HepG2 (cell line): Measurements from ENCODE around the gene CADM2. TPM values are rescaled to one million over a fixed set of nuclear protein-coding genes. Genes with fewer than 3 reads are reported as not detected.

Experiments
- ESRRA ChIP-seq: sonication (generic); formaldehyde crosslinking; IDR thresholded peaks from 2 replicates; pipeline ENCODE4 v1.5.1; 2020; ENCODE audit warnings: mild to moderate bottlenecking, low read depth, missing genetic modification reagents
- HIC2 ChIP-seq: sonication (generic); formaldehyde crosslinking; IDR thresholded peaks from 2 replicates; pipeline ENCODE4 v1.9.0; 2022; ENCODE audit warnings: low read depth, missing genetic modification reagents
- HINFP ChIP-seq: sonication (generic); formaldehyde crosslinking; IDR thresholded peaks from 2 replicates; pipeline ENCODE4 v1.4.0; 2020; ENCODE audit warnings: low read depth, mild to moderate bottlenecking, missing genetic modification reagents
- ISL2 ChIP-seq: sonication (generic); formaldehyde crosslinking; IDR thresholded peaks from 2 replicates; pipeline ENCODE4 v1.5.0; 2020; ENCODE audit warnings: missing genetic modification reagents
- KLF6 ChIP-seq: IDR thresholded peaks from 2 replicates; pipeline ENCODE4 v1.8.0; 2016; ENCODE audit warnings: missing biosample characterization, missing genetic modification reagents
- MIER3 ChIP-seq: IDR thresholded peaks from 2 replicates; pipeline ENCODE4 v1.6.1; 2016; ENCODE audit warnings: missing compliant biosample characterization, borderline replicate concordance
- NKX3-1 ChIP-seq: sonication (generic); formaldehyde crosslinking; IDR thresholded peaks from 2 replicates; pipeline ENCODE4 v1.5.0; 2020; ENCODE audit warnings: missing genetic modification reagents
- POGK ChIP-seq: sonication (generic); formaldehyde crosslinking; conservative IDR thresholded peaks from 2 replicates; pipeline ENCODE4 v1.8.0; 2022; ENCODE audit warnings: mild to moderate bottlenecking, moderate library complexity, missing genetic modification reagents
- PPARG ChIP-seq: conservative IDR thresholded peaks from 2 replicates; pipeline ENCODE4 v1.6.1; 2016; ENCODE audit warnings: missing biosample characterization, missing genetic modification reagents
- RCOR2 ChIP-seq: IDR thresholded peaks from 2 replicates; pipeline ENCODE4 v1.6.1; 2016; ENCODE audit warnings: missing biosample characterization, missing genetic modification reagents
- REL ChIP-seq: sonication (generic); formaldehyde crosslinking; conservative IDR thresholded peaks from 2 replicates; pipeline ENCODE4 v1.8.0; 2022; ENCODE audit warnings: mild to moderate bottlenecking, missing genetic modification reagents, moderate library complexity
- SNAI1 ChIP-seq: sonication (generic); formaldehyde crosslinking; IDR thresholded peaks from 2 replicates; pipeline ENCODE4 v1.5.0; 2020; ENCODE audit warnings: mild to moderate bottlenecking, missing genetic modification reagents, borderline replicate concordance
- TCF7L2 ChIP-seq: IDR thresholded peaks from 2 replicates; pipeline ENCODE4 v1.6.1; 2011; ENCODE audit warnings: mild to moderate bottlenecking, low read depth, low read length, moderate library complexity
- TMF1 ChIP-seq: sonication (generic); formaldehyde crosslinking; IDR thresholded peaks from 2 replicates; pipeline ENCODE4 v1.8.1; 2022; ENCODE audit warnings: low read depth, missing genetic modification reagents
- ZFP36 ChIP-seq: fragments of 150-350 bp; IDR thresholded peaks from 2 replicates; pipeline ENCODE4 v1.6.1; 2018; ENCODE audit warnings: borderline replicate concordance, low read length, low read depth; ENCODE audit not compliant: partially characterized antibody
- polyA plus RNA-seq, 8 experiments: library from polyadenylated mRNA; depleted of rRNA in 3 of 8; stranded (reverse) in 7 of 8; unstranded in 1 of 8; fragments of >200 nt; fragmentation: Illumina TruSeq in 4 of 8; extraction: Trizol in 4 of 8; gene quantifications; 2 replicates each; pipeline versions ENCODE4 v1.2.1 to v1.2.3, GENCODE V29; 2011 to 2016; ENCODE audit warnings: low read depth in 4 of 8, missing spikeins in 1 of 8, mixed read lengths in 1 of 8; ENCODE audit not compliant: insufficient read depth in 1 of 8
- total RNA-seq, 5 experiments: library from RNA; depleted of rRNA; stranded (reverse); fragments of >200 nt; fragmentation: Illumina TruSeq; extraction: Trizol; gene quantifications; 2 replicates each; pipeline ENCODE4 v1.2.3, GENCODE V29; 2016; ENCODE audit warnings: low read depth in 1 of 5

Gene CADM2
- total and polyA plus RNA-seq, 2 of the 13 experiments (the other 11 are each of a cell fraction or from before 2014, with no cell fraction given) = not detected

GRCh38 chr3:85726241-85726640, 767.5 kb downstream of the CADM2 start (continued):
- no peak for TF ChIP-seq HIC2 (CRISPR knock-in tag)
- TF ChIP-seq NKX3-1 (CRISPR knock-in tag) = no peak
- no peak for TF ChIP-seq TMF1 (CRISPR knock-in tag)
- TF ChIP-seq ESRRA (CRISPR knock-in tag) = no peak
- no peak for TF ChIP-seq POGK (CRISPR knock-in tag)
- peak; percentile 32; the same call in 1 of the 2 replicates for TF ChIP-seq TCF7L2
- no peak for TF ChIP-seq ZFP36
- peak; percentile 30; the same call in 1 of the 2 replicates for TF ChIP-seq ISL2
- peak; percentile 80 for TF ChIP-seq PPARG (CRISPR knock-in tag)
- TF ChIP-seq SNAI1 (CRISPR knock-in tag) = no peak
- TF ChIP-seq KLF6 (CRISPR knock-in tag) = no peak
- TF ChIP-seq MIER3 (CRISPR knock-in tag) = no peak
- TF ChIP-seq RCOR2 (CRISPR knock-in tag) = no peak
- TF ChIP-seq REL = no peak
- no peak for TF ChIP-seq HINFP (CRISPR knock-in tag)
